NCI-H460 (cell line): ENCODE data around the gene SLC7A6. TPM values are rescaled to one million over a fixed set of nuclear protein-coding genes. Genes with fewer than 3 reads are reported as not detected.
"Not testable (repeated sequence)": the region's sequence is repeated elsewhere in the genome, so short reads cannot be mapped to it uniquely, and the experiment has no call there.

Experiments
- DNase-seq: peaks from one replicate; pipeline ENCODE4 v3.0.0-alpha.2; 2016; ENCODE audit warnings: low read depth; ENCODE audit errors: extremely low read depth
- total RNA-seq: library from RNA; depleted of rRNA; stranded (reverse); fragments of >200 nt; shearing (Covaris generic); gene quantifications from 2 replicates; pipeline ENCODE4 v1.2.3, GENCODE V29; 2014

The SLC7A6 gene
- total RNA-seq, 1 experiment from 2014 or later, result 21.5 TPM

DNA sequence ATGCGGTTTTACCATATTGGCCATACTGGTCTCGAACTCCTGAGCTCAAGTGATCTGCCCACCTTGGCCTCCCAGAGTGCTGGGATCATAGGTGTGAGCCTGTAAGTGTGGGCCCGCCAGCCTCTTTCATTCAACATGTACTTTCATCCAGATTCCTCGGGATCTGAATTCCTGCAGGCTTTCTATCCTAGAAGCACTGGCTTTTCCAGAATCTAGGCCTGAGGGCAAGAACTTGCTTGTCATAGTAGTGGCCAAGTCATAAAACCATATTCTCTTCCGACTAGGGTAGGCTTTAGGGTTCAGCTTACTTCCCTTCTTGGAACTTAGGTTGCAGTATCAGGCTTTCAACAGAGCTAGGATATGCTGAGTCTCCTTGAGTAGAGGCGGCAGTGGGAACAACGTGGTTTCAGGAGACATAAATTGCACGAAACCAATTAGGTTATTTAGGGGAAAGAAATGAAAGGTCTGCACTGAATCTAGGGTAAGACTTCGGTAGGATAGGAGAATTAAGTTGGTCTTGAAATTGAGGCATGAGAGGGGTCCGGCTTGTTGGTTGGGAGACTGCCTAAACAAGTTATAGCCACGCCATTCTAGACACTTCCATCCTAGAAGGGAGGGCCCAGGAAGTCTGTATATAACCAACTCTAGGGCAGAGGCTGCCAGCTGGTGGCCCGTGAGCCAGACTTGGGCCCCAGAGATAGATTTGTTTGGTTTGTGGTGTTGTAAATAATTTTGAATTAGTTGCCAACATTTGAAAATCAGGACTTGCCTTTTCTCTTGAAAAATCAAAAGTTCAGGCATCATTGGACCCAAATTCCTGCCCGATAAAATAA is 15.6 kb downstream of the SLC7A6 start:
- DNase-seq, result no peak

GRCh38 chr16:68281368-68282063 is 17.2 kb downstream of the SLC7A6 start:
- no peak for DNase-seq

DNA sequence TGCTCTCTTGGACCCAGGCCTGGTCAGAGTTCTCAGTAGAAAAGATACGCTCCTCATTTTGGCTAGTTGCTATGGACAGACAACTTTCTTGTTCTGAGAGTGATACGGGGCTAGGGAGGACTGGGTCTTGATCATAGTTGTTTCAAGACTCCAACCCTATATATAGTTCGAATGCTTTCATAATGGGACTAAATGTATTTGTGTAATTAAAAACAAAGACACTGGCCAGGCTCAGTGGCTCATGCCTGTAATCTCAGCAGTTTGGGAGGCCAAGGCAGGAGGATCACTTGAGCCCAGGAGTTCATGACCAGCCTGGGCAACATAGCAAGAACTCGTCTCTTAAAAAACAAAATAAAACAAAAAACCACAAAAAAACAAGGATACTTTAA is 17.7 kb downstream of the SLC7A6 start:
- DNase-seq, result no peak

DNA sequence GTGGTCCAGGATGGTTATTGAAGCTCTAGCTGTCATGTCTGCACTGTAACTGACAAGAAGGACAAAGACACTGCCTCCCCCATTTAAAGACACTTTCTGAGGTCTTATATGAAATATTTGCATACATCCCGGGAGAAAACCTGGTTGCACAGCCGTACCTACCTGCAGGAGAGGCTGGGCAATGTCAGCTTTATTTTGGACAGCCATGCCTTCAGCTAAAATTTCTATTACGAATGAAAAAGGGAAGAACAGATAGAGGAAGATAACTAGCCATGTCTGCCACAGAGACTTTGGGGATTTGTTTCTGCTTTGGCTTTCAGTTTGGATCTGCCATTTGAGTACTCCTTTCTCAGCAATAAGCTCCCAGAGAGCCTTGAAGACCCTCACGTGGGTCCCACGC is 19.0 kb downstream of the SLC7A6 start:
- DNase-seq, result no peak

- no peak for DNase-seq
Observed at GRCh38 chr16:68283801-68284598, 19.7 kb downstream of the SLC7A6 start.

DNA sequence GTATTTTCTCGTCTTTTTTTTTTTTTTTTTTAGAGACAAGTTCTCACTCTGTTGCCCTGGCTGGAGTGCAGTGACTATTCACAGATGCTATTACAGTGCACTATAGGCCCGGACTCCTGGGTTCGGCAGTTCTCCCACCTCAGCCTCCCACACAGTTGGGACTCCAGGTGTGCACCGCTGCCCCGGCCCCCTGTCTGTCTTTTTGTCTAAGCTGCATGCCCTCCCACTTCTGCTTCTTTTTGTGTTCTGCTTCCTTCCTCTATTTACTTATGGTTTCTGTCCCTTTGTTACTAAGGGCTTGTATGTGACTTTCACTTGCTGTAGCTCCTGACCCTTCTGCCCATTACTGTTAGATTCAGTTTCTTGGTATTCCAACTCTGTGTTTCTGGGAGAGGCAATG is 20.5 kb downstream of the SLC7A6 start:
- DNase-seq, result no peak

DNA sequence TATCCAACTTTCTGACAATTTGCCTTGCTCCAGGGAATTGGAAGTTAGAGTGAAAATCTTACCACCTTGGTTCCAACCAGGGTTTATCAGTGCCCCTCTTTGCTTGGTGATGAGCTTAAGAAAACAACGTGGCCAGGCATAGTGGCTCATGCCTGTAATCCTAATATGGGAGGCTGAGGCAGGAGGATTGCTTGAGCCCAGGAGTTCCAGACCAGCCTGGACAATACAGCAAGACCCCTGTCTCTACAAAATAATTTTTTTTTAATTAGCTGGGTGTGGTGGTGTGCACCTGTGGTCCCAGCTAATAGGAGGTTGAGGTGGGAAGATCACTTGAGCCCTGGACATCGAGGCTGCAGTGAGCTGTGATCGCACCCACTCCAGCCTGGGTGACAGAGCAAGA is 21.4 kb downstream of the SLC7A6 start:
- no peak for DNase-seq

DNA sequence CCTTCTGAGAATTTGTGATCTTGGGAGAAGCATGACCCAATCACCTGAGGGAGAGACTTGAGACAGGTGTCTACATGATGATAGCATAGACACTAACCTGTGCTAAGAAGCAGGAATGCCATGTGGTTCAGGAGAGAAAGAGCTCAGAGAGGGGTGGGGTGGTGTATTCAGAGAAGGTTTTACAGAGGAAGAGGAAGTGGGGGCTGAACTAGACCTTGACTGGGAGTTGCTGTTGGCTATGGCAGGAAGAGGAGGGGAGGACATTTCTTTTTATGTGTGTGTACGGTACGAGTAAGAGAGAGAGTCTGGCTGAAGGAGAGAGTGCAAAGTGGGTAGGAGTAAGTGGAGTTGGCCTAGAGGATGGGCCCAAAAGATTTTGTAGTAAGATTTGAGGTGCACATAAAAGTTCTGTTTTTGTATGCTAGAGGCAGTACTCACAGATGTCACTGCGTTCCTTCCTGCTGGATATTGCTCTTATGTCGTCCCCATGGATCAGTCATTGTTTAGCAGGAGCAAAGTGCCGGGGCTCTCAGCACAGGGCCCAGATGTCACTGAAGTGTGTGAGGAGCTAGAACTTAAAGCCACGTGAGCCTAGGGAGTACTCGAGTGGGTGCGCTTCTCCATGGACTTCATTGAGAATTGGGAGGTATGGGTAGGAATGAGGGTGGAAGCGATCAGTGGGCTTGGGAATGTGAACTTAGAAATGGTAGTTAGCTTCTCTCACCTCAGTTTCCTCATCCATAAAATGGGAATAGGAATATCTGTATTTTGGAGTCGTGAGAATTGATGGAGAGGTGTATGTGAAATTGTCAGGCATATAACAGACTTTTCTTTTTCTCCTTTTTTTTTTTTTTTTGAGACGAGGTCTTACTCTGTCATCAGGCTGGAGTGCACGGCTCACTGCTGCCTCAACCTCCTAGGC is 22.1 kb downstream of the SLC7A6 start:
- no peak for DNase-seq

GRCh38 chr16:68287276-68288251 is 23.2 kb downstream of the SLC7A6 start:
- no peak for DNase-seq

DNA sequence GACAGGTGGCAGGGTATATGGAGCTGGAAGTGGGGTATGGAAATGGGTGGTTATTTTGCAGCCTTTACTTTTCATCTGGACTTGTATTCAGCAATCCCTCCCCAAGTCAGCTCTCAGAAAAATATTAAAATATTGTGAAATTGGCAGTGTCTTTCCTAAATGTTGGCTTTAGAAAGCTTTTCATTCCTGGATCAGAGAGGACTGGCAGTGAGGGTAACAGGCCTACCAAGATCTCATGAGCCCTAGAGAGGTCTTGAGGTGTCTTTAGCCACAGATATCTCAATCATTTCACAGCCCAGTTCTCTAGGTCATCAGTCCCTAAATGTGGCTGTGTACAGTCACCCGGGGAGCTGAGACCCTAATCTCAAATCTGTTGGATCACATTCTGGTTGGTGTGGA is 23.9 kb downstream of the SLC7A6 start:
- no peak for DNase-seq

GRCh38 chr16:68288796-68289195 is 24.5 kb downstream of the SLC7A6 start:
- not testable (repeated sequence) for DNase-seq

GRCh38 chr16:68289202-68289601 is 24.9 kb downstream of the SLC7A6 start:
- no peak for DNase-seq

DNA sequence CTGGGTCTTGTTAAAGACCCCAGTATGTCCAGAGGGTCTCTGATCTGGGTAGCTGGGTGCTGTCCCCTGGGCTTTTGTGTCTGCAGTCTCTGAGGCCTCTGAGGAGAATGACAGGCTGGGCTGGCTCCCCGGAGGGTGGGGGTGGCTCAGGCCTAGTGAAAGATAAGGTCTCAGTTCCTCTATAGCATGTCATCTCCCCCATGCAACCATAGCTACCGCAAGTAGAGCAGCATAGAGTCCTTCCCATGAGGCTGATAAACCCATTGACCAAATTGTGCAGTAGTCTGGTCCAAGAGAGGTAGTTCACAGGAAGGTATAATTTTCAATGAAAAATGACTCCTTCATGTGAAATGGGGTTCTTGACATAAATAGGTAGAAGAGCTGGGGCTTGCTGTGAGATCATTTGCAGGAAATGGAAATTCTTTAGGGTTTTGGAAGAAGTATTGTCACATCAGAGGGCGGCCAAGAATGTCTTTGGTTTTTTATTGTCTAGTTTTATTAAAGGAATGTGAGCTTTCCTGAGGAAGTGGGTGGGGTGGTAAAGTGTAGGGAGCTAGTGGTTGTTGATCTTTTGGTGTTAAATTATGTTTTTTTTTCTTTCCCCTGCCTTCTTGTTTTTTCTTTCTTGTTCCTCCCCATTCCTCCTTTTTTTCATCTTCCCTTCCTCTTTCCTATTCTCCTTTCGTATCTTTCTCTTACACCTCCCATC is 25.4 kb downstream of the SLC7A6 start:
- DNase-seq, result no peak

- DNase-seq, result no peak
Observed at GRCh38 chr16:68290450-68290849, 26.1 kb downstream of the SLC7A6 start.

DNA sequence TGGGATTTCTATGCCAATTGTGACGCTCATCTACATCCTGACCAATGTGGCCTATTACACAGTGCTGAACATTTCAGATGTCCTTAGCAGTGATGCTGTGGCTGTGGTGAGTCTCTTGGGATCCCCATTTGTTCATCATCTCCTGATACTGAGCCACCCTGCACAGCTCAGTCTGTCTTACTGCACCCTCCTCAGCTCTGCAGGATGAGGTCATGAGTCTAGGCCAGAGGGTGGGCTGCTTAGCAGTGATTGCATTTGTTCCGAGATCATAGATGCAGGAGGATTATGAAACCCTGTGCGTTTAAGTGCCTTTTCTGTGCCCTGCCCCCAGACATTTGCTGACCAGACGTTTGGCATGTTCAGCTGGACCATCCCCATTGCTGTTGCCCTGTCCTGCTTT is 26.9 kb downstream of the SLC7A6 start:
- DNase-seq, result no peak

DNA sequence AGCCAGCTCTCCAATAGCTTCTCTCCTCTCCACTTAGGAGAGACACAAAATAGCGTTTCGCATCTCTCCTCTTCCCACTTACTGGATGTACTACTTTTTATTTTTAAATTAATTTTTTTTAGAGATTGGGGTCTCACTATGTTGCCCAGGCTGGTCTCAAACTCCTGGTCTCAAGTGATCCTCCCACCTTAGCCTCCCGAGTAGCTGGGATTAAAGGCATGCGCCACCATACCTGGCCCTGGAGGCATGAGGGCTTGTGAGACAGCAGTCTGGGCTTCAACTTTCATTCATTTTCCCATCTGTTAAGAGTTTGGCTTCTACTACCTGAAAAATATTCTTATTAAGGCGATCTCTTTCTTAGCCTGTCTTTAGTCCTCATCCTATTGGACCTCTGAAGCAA is 28.1 kb downstream of the SLC7A6 start:
- DNase-seq, result no peak

- no peak for DNase-seq
Observed at GRCh38 chr16:68296291-68296690, 32.0 kb downstream of the SLC7A6 start.

DNA sequence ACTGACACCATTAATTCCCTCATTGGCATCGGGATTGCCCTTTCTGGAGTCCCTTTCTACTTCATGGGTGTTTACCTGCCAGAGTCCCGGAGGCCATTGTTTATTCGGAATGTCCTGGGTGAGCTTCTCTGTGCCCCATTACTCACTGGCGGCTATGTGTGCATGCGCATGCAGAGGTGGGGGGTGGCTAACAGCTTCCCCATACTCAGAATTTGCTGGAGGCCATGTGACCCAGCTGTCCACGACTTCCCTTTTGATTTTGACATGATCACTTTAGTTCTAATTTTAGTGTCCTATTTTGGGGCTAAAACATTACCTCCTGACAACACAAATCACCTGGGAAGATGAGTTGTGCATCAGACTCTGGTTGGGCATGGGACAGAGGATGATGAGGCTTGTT is 32.4 kb downstream of the SLC7A6 start:
- DNase-seq, result no peak

GRCh38 chr16:68297908-68298307 is 33.6 kb downstream of the SLC7A6 start:
- DNase-seq, result no peak
